ENCODE measurements around the gene CROCC2. TPM values are rescaled to one million over a fixed set of nuclear protein-coding genes. Genes with fewer than 3 reads are reported as not detected.
A peak's percentile ranks its signal among the peaks of the same experiment; 100 is the strongest.

CROCC2 gene
- total and polyA plus RNA-seq, 11 donors = not detected

DNA sequence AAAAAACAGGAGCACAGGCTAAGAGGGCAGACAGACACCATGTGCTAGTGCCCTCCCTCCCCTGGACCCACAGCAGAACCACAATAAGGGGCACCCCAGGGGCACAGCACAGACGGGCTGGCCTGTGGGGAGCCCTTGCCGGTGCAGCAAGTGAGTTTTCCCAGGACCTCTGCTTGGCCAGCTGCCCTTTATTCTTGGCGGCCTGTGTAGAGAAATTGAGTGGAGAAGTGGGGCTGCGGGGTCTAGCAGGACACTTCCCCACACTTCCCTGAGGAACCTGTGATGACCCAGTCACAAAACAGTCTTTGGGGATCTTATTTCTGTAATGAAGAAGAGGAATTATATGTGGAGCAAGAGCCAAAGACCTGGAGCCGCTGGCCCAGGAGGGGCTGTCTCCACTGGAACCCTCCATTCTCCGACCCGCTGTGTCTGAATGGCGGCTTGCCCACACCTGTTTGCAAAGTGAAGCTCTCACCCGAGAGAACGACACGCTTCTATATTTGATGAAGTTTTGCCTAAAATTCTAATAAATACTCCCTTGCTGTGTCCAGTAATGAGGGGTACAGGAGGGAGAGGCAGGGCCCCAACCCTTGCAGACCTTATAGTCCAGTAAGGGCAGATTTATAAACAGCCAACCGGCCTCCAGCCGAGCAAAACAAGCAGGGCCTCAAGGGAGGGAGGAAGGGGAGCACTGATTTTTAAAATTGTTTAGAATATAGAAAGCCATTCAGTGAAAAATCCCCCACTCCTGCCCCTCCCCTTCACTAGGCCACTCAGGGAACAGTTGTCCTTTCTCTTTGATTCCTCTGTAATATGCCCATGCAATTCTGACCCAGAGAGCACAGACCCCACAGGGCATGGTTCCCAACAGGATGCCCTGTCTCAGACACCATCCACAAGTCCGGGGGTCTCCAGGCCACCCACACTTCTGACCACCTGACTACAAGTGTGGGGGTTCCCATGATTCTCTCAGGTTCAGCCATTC lies 47.6 kb downstream of the CROCC2 start:
- ATAC-seq (no peak), DNase-seq (peak in 2 of 5 donors; percentile 8 to 18)
- Histone ChIP-seq H3K4me3 (no peak overlapping the region), H3K27ac (no peak overlapping the region), H3K9me3 (no peaks in the 10 kb centered on the region), H3K36me3 (no peaks in the 10 kb centered on the region), H3K4me1 (peaks cover 0 to 17% (median 7%) of the 10 kb centered on the region in 12 donors), H3K27me3 (no peaks in the 10 kb centered on the region)
- intact Hi-C loops (cut with DNase I) = no loop called here
- 74 to 82% (median 79%) methylated on average over 14 of the region's 14 CpGs for WGBS, 4 donors
- TF ChIP-seq, protein P1, sequence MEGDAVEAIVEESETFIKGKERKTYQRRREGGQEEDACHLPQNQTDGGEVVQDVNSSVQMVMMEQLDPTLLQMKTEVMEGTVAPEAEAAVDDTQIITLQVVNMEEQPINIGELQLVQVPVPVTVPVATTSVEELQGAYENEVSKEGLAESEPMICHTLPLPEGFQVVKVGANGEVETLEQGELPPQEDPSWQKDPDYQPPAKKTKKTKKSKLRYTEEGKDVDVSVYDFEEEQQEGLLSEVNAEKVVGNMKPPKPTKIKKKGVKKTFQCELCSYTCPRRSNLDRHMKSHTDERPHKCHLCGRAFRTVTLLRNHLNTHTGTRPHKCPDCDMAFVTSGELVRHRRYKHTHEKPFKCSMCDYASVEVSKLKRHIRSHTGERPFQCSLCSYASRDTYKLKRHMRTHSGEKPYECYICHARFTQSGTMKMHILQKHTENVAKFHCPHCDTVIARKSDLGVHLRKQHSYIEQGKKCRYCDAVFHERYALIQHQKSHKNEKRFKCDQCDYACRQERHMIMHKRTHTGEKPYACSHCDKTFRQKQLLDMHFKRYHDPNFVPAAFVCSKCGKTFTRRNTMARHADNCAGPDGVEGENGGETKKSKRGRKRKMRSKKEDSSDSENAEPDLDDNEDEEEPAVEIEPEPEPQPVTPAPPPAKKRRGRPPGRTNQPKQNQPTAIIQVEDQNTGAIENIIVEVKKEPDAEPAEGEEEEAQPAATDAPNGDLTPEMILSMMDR (IDR thresholded peaks at IDR 0.05) = no peak
- TF ChIP-seq POLR2A (IDR thresholded peaks at IDR 0.05) = no peak

DNA sequence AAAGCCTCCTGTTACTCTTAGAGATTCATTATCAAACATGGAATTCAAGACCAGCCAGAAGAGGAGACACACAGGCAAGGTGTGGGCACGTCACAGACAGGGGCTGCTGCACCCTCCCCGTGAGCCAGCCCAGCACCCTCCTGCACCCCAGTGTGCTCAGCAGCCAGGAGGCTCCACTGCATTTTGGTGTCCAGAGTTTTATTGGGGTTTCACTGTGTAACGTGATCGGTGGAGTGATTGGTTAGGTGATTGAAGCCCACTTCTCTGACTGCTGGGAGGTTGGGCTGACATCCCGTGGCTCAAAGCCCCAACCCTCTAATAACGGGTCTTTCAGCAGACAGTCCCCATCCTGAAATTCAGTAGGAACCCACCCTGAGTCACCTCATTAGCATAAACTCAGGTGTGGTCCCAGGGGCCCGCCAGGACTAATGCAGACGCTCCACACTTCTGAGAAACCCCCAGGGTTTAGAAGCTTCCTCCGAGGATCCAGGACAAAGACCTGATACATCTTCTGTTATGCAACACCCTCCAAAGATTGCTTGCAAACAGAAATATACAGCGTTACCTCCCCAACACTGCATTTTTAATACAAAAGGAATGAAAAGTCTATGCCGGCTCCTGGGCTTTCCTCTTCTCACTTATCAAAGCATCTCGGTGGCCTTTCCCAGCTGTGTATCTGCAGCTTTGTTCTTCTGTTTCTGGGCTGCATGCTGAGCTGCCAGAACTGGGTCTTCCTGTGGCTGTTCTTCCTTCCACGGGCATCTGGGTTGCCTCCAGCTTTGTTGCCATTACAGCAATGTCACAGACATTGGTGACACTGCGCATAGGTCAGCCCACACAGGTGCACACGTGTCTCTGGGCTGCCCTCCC lies 48.5 kb downstream of the CROCC2 start:
- DNase-seq = no peak
- ATAC-seq = no peak
- Histone ChIP-seq H3K4me3 (no peak overlapping the region), H3K9me3 (no peaks in the 10 kb centered on the region), H3K27me3 (no peaks in the 10 kb centered on the region), H3K4me1 (peaks cover 0 to 17% (median 7%) of the 10 kb centered on the region in 12 donors), H3K27ac (no peak overlapping the region), H3K36me3 (no peaks in the 10 kb centered on the region)
- 58 to 69% (median 62%) methylated on average over 13 to 15 of the region's 15 CpGs for WGBS, 4 donors
- intact Hi-C loops (cut with DNase I) = no loop called here
- TF ChIP-seq POLR2A (IDR thresholded peaks at IDR 0.05) = no peak
- TF ChIP-seq, protein P1 (IDR thresholded peaks at IDR 0.05) = no peak

DNA sequence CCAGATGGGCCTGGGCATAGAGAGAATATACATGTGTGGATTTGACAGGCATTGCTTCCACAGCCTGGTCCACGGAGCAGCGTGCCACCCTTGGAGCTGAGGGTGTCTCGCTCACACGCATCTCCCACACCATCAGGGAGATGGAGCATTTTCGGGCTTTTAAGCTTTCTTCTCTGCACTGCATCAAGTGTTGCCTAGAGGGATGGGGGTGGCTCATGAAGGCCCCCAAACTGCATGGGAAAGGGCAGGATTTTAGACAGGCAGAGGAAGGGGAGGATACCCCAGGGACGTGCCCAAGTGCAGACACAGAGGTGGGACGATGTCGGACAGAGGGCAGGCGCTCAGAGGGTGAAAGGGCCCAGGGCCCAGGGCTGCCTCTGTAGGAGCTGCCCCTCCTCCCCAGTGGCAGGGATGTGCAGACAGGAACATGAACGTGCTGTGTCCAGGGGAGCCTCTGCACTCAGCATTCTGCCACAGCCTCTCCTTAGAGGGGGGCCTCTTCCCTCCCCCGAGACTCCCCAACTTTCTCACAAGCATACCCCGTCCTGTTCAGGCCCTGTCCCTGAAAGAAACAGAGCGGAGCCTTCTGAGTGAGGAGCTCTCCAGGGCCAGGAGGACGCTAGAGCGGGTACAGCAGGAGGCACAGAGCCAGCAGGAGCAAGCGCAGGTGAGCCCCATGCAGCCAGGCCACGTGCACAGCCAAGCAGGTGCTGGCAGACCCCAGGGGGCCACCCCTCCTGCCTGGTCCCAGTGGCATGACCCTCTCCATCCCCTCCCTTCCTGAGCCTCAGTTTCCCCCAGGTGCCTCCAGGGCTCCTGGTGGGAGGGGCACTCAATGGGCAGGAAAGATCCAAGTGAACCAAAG lies 49.4 kb downstream of the CROCC2 start:
- Histone ChIP-seq H3K4me1 (peaks cover 0 to 26% (median 13%) of the 10 kb centered on the region in 12 donors), H3K9me3 (no peaks in the 10 kb centered on the region), H3K27me3 (no peaks in the 10 kb centered on the region), H3K4me3 (no peak overlapping the region), H3K36me3 (no peaks in the 10 kb centered on the region), H3K27ac (no peak overlapping the region)
- TF ChIP-seq POLR2A (IDR thresholded peaks at IDR 0.05) = no peak
- TF ChIP-seq, protein P1 (IDR thresholded peaks at IDR 0.05) = no peak
- DNase-seq (peak in 3 of 5 donors; percentile 9 to 55 (median 21)), ATAC-seq (no peak)
- intact Hi-C loops (cut with DNase I) = no loop called here
- 84 to 90% (median 86%) methylated on average over 15 to 17 of the region's 17 CpGs for WGBS, 4 donors

All from heart left ventricle (tissue), 16 donors.